ELR (cell line): ENCODE data around the gene ASB9.
"Not testable (repeated sequence)": the region's sequence is repeated elsewhere in the genome, so short reads cannot be mapped to it uniquely, and the experiment has no call there.

ENCODE experiments used
- DNase-seq: peaks from one replicate; pipeline ENCODE4 v3.0.0-alpha.2; 2015; ENCODE audit warnings: low read depth

ASB9 gene

GRCh38 chrX:15241301-15241700 is 28.6 kb downstream of the ASB9 start:
- DNase-seq: no peak

- DNase-seq: no peak
These were observed 29.5 kb downstream of the ASB9 start for GRCh38 chrX:15240414-15240813.

GRCh38 chrX:15236146-15236545 is 33.7 kb downstream of the ASB9 start:
- no peak for DNase-seq

- no peak for DNase-seq
These were observed 34.9 kb downstream of the ASB9 start for GRCh38 chrX:15235001-15235400.

GRCh38 chrX:15233416-15234015 is 36.4 kb downstream of the ASB9 start:
- DNase-seq: peak; percentile 37

- no peak for DNase-seq
These were observed 45.1 kb downstream of the ASB9 start for GRCh38 chrX:15224747-15225146.

GRCh38 chrX:15221321-15221720 is 48.6 kb downstream of the ASB9 start:
- DNase-seq: peak; percentile 35

GRCh38 chrX:15217161-15217560 is 52.7 kb downstream of the ASB9 start:
- DNase-seq: no peak

GRCh38 chrX:15216280-15216679 is 53.6 kb downstream of the ASB9 start:
- DNase-seq: no peak

- no peak for DNase-seq
These were observed 54.5 kb downstream of the ASB9 start for GRCh38 chrX:15215366-15215765.

- peak; percentile 9 for DNase-seq
These were observed 55.3 kb downstream of the ASB9 start for GRCh38 chrX:15214588-15214987.

GRCh38 chrX:15209096-15209495 is 60.8 kb downstream of the ASB9 start:
- no peak for DNase-seq

GRCh38 chrX:15207994-15208393 is 61.9 kb downstream of the ASB9 start:
- DNase-seq: no peak

GRCh38 chrX:15207384-15207783 is 62.5 kb downstream of the ASB9 start:
- no peak for DNase-seq

- DNase-seq: no peak
These were observed 63.6 kb downstream of the ASB9 start for GRCh38 chrX:15206306-15206705.

GRCh38 chrX:15204130-15204751 is 65.6 kb downstream of the ASB9 start:
- DNase-seq: no peak

GRCh38 chrX:15203694-15204093 is 66.2 kb downstream of the ASB9 start:
- DNase-seq: no peak

GRCh38 chrX:15202454-15203177 is 67.3 kb downstream of the ASB9 start:
- peak; percentile 48 for DNase-seq

- DNase-seq: no peak
These were observed 69.0 kb downstream of the ASB9 start for GRCh38 chrX:15200871-15201270.

- DNase-seq: not testable (repeated sequence)
These were observed 71.2 kb downstream of the ASB9 start for GRCh38 chrX:15198608-15199202.

GRCh38 chrX:15194146-15194545 is 75.7 kb downstream of the ASB9 start:
- DNase-seq: no peak
